Activated B cell treated with CpG ODN at 0.5 μM for 24 hours (primary cell): ENCODE measurements around the gene SND1. TPM values are rescaled to one million over a fixed set of nuclear protein-coding genes. Genes with fewer than 3 reads are reported as not detected.

Experiments used
- ATAC-seq: fragments of 200-7000 bp; cut with Tn5 transposase; one replicate; pipeline ENCODE4 v1.10.0; 2021; ENCODE audit warnings: low read depth, mild to moderate bottlenecking, moderate library complexity
- CTCF ChIA-PET: fragments of 350-600 bp; sonication (Branson Sonifier 250); formaldehyde crosslinking; loops from one replicate; lab custom pipeline; 2021; ENCODE audit warnings: antibody characterized with exemption; lab: Charles Lee
- POLR2A ChIA-PET: fragments of 350-600 bp; sonication (Branson Sonifier 250); formaldehyde crosslinking; loops from one replicate; lab custom pipeline; 2021; ENCODE audit warnings: antibody characterized with exemption; lab: Charles Lee
- DNase-seq: peaks from one replicate; pipeline ENCODE4 v3.0.0; 2022
- H3K27ac Mint-ChIP-seq: one replicate; pipeline ENCODE4 v1.8.0; 2020; ENCODE audit warnings: mixed read lengths
- H3K27me3 Mint-ChIP-seq: one replicate; pipeline ENCODE4 v1.8.0; 2021; ENCODE audit warnings: mixed read lengths
- H3K36me3 Mint-ChIP-seq: one replicate; pipeline ENCODE4 v1.8.0; 2021; ENCODE audit warnings: low read depth, mixed read lengths
- H3K4me1 Mint-ChIP-seq: one replicate; pipeline ENCODE4 v1.8.0; 2021; ENCODE audit warnings: mixed read lengths
- H3K4me3 Mint-ChIP-seq: one replicate; pipeline ENCODE4 v1.8.0; 2020; ENCODE audit warnings: mild to moderate bottlenecking, mixed read lengths
- H3K9me3 Mint-ChIP-seq: one replicate; pipeline ENCODE4 v1.8.0; 2020; ENCODE audit warnings: mixed read lengths
- CTCF ChIP-seq: fragments of 200-600 bp; IDR thresholded peaks from one replicate; pipeline ENCODE4 v1.8.0; 2022; ENCODE audit warnings: antibody characterized with exemption, mild to moderate bottlenecking
- intact Hi-C: fragments of 100-400 bp; cut with micrococcal nuclease; formaldehyde crosslinking; loops from one replicate; pipeline ENCODE4 v1.15.1; 2024
- total RNA-seq: library from RNA; stranded (reverse); gene quantifications from 2 replicates; pipeline ENCODE4 v1.2.3, GENCODE V29; 2022

The SND1 gene
- total RNA-seq, 1 donor from 2014 or later = 215 TPM

GRCh38 chr7:128090492-128090891 lies 438.5 kb downstream of the SND1 start:
- no peak overlapping the region for H3K27ac Mint-ChIP-seq
- peaks cover 1% of the 10 kb centered on the region for H3K4me1 Mint-ChIP-seq
- peaks cover 82% of the 10 kb centered on the region for H3K36me3 Mint-ChIP-seq
- TF ChIP-seq CTCF = no peak
- no peak overlapping the region for H3K4me3 Mint-ChIP-seq
- CTCF ChIA-PET = no interaction called here
- intact Hi-C loops = no loop called here
- DNase-seq (no peak), ATAC-seq (no peak)
- no peaks in the 10 kb centered on the region for H3K27me3 Mint-ChIP-seq
- no peaks in the 10 kb centered on the region for H3K9me3 Mint-ChIP-seq
- POLR2A ChIA-PET = no interaction called here

- H3K4me1 Mint-ChIP-seq = peaks cover 1% of the 10 kb centered on the region
- H3K27ac Mint-ChIP-seq = no peak overlapping the region
- POLR2A ChIA-PET = no interaction called here
- no peak overlapping the region for H3K4me3 Mint-ChIP-seq
- peaks cover 81% of the 10 kb centered on the region for H3K36me3 Mint-ChIP-seq
- intact Hi-C loops = no loop called here
- ATAC-seq = no peak
- DNase-seq = no peak
- no peaks in the 10 kb centered on the region for H3K9me3 Mint-ChIP-seq
- CTCF ChIA-PET = no interaction called here
- TF ChIP-seq CTCF = no peak
- H3K27me3 Mint-ChIP-seq = no peaks in the 10 kb centered on the region
Observed at GRCh38 chr7:128091106-128091505, 439.1 kb downstream of the SND1 start.

- no peak for DNase-seq
- ChIA-PET POLR2A (no interaction called here), CTCF (interaction anchor here (1.1 to 2.0 kb wide), 2 partner anchors 43 to 384 kb away, joined by 3 to 5 read pairs; no protein-coding TSS in a partner anchor)
- TF ChIP-seq CTCF = no peak
- H3K27ac Mint-ChIP-seq = no peak overlapping the region
- intact Hi-C loops = no loop called here
- no peaks in the 10 kb centered on the region for H3K27me3 Mint-ChIP-seq
- H3K9me3 Mint-ChIP-seq = no peaks in the 10 kb centered on the region
- no peak for ATAC-seq
- H3K4me1 Mint-ChIP-seq = peaks cover 1% of the 10 kb centered on the region
- H3K36me3 Mint-ChIP-seq = peaks cover 76% of the 10 kb centered on the region
- H3K4me3 Mint-ChIP-seq = no peak overlapping the region
Observed at GRCh38 chr7:128092221-128092620, 440.2 kb downstream of the SND1 start.

- ChIA-PET POLR2A (no interaction called here), CTCF (no interaction called here)
- no peak for DNase-seq
- H3K36me3 Mint-ChIP-seq = peaks cover 67% of the 10 kb centered on the region
- no peaks in the 10 kb centered on the region for H3K9me3 Mint-ChIP-seq
- no peaks in the 10 kb centered on the region for H3K27me3 Mint-ChIP-seq
- ATAC-seq = no peak
- H3K4me3 Mint-ChIP-seq = no peak overlapping the region
- TF ChIP-seq CTCF = no peak
- intact Hi-C loops = no loop called here
- peak overlapping the region; percentile 7 for H3K27ac Mint-ChIP-seq
- H3K4me1 Mint-ChIP-seq = peaks cover 1% of the 10 kb centered on the region
Observed at GRCh38 chr7:128093614-128094570, 441.9 kb downstream of the SND1 start.

GRCh38 chr7:128094686-128095085 lies 442.7 kb downstream of the SND1 start:
- DNase-seq (no peak), ATAC-seq (no peak)
- H3K4me1 Mint-ChIP-seq = peaks cover 1% of the 10 kb centered on the region
- H3K27me3 Mint-ChIP-seq = no peaks in the 10 kb centered on the region
- no peak overlapping the region for H3K4me3 Mint-ChIP-seq
- H3K27ac Mint-ChIP-seq = no peak overlapping the region
- H3K36me3 Mint-ChIP-seq = peaks cover 59% of the 10 kb centered on the region
- POLR2A ChIA-PET = no interaction called here
- H3K9me3 Mint-ChIP-seq = no peaks in the 10 kb centered on the region
- CTCF ChIA-PET = no interaction called here
- no peak for TF ChIP-seq CTCF
- intact Hi-C loops = no loop called here
